NCI-H82 (cell line): ENCODE measurements around the gene IDI1.
A peak's percentile ranks its signal among the peaks of the same experiment; 100 is the strongest.
"Not testable (repeated sequence)": the region's sequence is repeated elsewhere in the genome, so short reads cannot be mapped to it uniquely, and the experiment has no call there.

Experiments
- DNase-seq: peaks from one replicate; lab custom pipeline; 2025; lab: John Stamatoyannopoulos, UW

The IDI1 gene

DNA sequence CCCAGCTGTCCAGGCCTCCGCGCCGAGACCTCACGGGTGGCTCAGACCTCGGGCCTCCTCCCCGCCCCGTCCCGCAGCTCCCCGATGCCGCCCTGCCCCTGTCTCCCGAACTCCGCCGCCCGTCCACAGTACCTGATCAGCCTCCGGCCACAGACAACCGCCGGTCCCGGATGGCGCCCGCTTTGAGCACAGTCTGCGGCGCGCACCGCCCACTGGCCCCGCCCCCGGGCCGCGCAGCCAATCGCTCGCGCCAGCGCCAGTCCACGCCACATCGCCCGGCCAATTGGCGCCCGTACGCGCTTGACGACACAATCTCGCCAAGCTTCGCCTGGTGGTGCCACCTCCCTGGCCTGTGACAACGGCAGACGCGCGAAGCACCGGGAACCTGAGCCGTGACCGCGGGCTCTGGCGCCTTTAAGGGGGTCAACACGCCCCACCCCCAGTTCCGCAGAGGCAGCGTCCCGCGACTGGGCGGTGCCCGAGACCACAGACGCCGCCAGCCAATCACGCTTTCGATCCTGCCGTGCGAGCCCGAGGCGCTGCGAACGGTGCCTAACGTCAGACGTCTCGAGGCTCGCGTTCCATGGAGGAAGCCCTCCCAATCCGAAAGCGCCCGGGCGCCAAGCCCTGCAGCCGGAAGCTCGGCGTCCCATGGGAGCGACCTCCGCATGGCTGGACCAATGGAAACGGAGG is at the start of gene IDI1:
Gene IDI1, minus strand, starts transcription at position 388 of the 693 bp plus-strand sequence. Its CDS starts 116 bp downstream, at position 272.
- peak; percentile 98 for DNase-seq

DNA sequence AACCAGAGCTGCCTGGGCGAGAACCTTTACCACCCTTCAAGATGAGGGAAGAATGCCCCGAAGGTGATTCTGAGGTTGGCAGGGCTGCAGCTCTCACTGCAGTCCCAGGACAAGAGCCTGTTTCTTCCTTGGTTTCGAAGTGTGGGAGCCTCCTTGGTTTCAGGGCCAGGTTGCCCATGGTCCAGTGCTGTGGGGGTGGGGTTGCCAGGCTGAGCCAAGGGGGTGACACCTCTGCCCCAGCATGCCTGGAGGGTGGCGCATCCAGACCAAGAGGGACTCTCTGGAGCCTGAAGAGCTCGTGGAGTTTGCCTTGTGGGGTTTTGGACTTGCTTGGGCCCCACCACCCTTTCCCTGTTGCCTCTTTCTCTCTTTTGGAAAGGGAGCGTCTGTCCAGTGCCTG is 48.5 kb upstream of the IDI1 start:
- DNase-seq = no peak

DNA sequence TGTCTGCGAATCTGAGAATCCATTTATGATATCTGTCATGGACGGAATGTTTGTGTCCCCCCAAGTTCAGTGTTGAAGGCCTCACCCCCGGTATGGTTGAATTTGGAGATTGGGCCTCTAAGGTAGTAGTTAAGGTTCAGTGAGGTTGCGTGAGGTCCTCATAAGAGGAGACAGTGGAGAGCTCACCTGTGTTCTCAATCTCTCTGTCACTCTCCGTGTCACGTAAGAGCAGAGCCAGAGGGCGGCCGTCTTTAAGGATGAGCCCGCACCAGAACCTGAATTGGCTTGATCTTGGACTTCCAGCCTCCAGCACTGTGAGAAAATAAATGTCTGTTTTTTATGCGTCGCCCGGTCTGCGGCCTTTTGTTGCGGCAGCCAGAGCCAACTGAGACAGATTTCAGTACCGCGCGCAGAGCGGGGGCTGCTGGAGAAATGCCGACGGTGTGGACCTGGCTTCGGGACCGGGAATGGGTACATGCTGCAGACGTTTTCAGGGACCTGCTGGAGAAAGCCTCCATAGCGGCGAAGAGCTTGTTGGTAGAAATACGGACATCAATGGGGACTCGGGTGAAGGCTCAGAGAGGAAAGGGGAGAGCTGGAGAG is 47.5 kb upstream of the IDI1 start:
- DNase-seq = no peak

DNA sequence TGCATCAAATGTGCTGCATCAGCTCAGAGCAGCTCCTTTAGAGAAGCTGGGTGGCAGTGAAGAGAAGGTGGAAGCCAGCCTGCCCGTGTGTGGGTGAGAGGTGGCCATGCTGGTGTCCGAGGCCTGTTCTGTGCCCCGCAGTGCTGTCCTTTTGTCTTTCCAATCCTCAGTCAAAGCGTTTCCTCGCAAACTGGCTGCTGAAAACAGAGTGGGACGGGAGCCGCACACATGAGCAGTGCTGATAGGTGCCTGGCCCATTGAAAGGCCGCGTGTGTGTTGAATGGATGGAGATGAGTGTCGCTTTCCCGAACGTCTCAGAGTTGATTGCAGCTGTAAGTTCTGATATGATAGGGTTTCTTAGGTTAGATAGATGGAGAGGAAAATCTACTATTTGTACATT is 46.6 kb upstream of the IDI1 start:
- DNase-seq = no peak

DNA sequence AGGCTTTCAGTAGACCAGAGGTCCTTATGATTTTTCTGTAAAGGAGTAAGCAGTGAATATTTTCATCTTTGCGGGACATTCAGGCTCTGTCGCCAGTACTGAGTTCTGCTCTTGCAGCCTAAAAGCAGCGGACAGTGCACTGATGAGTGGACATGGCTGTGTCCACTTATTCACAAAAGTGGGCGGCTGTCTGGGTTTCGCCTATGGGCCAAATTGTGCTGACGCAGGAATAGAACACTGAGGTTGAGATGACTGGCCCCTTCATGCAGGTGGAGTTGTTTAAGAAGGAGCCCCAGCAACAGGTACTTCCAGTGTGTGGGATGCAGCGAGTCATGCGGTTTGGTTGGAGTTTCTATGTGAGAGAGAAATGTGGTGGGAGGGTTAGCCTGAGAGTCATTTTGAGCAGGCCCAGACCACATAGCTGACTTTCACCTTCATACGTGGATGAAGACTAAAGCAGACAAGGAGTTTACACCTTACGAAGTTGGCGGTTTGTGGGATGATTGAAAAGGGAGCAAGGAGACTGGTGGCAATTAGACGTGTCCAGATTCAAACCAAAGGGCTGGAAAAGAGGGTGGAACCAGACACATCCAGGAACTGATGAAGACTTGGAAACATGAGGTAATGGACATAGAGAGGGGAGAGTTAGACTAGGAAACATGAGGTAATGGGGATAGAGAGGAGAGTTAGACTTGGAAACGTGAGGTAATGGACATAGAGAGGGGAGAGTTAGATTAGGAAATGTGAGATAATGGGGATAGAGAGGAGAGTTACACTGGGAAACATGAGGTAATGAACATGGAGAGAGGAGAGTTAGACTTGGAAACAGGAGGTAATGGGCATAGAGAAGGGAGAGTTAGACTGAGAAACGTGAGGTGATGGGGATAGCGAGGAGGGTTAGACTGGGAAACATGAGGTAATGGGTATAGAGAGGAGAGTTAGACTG is 45.5 kb upstream of the IDI1 start:
- DNase-seq = no peak

DNA sequence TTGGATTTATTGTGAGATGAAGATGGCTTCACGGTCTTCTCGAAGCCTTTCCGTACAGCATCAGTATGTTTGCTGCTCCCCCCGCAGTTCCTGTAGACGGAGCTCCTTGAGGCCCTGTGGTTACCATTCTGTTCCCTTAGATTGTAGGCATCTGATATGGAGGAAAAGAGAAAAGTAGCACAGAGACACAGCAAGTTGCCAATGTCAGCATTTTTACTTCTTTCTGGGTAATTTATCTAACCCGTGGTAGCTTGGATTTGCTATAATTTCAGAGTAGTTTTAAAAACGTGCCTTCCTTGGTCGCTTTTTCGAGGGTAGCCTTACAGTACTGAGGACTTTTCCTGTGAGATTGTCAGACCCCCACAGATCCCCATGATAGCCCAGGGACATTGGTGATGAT is 44.8 kb upstream of the IDI1 start:
- DNase-seq = no peak

DNA sequence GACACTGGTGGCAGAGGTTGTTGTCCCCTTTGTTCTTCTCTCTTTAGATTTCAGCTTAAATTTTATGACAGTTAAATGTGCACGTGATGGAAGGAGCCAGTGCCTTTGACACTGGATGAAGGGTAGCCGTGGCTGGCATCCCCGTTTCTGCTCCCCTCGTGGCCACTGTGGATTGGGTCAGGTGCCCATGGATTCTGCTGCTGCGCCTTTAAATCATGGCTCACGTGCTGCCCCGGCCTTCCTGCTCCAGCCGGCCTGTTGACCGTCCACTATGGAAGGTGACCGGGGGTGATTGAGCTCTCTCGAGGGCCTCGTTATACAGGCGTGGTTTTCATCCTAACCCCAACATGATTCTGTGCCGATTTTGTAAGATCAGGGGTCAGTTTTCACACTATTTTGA is 41.8 kb upstream of the IDI1 start:
- no peak for DNase-seq

DNA sequence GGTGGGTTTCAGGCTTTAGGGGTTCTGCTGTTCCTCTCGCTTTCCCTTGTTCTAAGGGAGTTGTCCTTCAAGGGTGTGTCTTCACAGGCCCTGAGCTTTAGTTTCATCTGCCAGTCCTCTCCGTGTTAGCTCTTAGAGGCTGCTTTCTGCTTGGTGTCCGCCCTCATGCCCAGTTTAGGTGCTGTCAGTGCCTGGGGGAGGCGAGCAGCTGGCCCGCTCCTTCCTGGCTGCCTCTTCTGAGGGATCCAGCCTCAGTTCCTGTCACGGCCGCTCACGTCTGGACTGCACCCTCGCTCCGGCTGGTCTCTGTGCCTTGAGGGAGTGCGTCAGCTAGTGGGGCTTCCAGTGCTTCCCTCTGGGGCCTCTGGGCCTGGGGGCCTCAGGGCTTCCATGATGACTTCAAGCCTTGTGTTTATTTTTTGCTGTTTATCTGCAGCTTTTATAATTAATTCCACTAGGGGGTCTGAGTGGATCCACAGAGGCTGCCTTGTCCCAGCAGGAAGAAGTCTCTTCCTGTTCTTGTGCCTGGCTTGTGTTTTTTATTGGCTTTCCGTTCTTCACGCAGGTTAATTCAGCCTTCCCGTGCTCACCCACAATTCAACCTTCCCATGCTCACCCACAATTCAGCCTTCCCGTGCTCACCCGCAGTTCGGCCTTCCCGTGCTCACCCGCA is 40.2 kb upstream of the IDI1 start:
- no peak for DNase-seq

DNA sequence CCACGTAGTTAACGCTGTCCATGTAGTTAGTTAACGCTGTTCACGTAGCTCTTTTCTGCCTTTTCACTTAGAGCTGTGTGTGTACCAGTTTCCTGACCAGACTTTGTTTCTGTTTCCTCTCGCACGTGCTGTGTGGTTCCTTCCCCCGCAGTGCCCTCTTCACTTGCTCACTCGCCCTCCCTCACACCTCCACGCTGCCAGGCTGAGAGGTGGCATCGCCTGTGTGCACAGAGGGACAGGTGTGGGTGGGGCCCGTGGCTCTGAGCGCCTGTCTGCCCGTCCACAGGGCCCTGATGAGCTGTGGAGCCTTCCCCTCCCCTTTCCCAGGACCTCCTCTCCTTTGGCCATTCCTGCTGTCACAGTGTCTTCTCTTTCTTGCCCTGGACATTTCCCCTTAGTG is 37.9 kb upstream of the IDI1 start:
- DNase-seq = no peak

DNA sequence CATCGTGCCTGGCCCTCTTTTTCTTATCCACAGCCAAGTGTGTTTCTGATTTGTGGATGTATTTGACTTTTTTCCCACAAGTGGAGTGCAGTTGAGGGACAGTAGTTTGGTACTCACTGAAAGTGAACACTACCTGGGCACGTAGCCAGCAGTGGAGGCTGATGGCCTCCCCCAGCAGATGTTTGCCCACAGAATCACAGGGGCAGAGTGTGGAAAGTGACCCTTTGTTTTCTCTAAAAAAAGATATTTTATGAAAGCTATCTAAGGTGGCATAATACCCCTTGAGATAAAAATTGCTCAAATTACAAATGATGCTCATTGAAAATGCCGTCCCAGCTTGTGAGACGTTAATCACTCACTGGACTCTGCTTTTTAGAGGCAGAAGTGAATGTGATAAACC is 36.3 kb upstream of the IDI1 start:
- DNase-seq = no peak

DNA sequence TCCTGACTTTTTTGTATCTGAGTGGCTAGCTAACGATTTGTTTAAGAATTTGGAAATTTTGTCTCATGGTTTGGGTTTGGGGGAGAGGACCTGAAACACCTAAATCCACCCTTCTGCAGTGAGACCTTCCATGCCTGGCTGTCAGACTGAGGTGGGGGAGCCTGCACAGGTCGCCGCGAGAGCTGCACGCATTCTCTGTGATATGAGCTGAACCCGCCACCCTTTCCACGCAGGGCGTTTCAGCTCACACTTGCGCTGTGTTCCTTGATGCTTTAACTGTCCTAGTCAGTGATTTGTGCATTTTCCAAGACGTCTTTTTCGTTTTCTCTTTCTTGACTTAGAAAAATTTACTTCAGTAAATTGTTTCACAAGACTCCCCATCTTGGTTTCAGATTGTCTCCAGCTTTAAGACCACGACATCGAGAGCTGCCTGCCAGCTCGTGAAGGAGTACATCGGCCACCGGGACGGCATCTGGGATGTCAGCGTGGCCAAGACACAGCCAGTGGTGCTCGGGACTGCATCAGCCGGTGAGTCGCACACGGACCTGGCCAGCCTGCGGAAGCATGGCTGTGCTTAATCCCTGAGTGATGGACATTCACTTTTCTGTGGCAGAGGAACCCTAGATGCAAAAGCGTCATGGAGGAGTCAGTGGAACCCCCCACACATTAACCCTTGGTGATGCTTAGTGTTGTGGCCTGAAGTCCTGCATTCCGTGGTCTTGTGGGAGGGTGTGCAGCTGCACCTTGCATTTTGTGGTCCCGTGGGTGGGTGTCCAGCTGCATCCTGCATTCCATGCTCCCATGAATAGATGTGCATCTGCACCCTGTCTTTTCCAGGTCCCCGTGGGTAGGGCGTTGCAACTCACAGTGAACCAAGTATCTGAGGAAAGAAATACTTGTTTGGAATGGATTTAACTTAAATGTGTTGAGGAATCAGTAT is 35.4 kb upstream of the IDI1 start:
- DNase-seq = no peak

DNA sequence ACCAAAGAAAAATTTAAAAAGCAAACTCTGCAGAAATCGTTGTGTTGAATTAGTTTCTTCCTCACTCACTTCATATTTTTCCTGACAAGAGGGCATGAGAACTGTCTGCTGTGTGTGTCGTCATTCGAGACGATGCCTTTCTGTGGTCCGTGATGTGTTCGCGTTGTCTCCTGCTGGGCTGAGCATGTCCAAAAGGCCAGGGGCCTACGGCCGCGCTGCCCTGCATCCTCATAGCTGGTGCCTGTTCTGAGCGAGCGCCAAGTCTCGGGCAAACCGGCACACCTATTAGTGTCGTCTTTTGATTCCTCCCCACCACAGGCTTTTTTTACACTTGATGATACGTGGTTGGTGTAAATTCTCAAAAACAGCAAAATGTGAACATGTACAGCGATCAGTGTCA is 34.7 kb upstream of the IDI1 start:
- DNase-seq = no peak

DNA sequence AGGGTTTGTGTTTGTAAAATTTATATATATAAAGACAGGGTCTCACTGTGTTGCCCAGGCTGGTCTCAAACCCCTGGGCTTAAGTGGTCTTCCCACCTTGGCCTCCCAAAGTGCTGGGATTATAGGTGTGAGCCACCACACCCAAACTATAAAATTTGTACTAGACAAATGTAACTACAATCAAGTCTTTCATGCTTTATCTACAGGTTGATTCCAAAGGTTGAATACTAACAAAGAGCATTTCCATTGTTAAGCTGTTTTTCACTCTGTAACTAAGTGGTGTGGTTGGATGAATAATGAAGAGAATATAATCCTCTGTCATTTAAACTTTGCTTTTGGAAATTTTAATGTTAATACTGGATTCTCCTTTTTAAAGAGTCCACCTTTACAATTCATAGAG is 29.7 kb upstream of the IDI1 start:
- DNase-seq = no peak

DNA sequence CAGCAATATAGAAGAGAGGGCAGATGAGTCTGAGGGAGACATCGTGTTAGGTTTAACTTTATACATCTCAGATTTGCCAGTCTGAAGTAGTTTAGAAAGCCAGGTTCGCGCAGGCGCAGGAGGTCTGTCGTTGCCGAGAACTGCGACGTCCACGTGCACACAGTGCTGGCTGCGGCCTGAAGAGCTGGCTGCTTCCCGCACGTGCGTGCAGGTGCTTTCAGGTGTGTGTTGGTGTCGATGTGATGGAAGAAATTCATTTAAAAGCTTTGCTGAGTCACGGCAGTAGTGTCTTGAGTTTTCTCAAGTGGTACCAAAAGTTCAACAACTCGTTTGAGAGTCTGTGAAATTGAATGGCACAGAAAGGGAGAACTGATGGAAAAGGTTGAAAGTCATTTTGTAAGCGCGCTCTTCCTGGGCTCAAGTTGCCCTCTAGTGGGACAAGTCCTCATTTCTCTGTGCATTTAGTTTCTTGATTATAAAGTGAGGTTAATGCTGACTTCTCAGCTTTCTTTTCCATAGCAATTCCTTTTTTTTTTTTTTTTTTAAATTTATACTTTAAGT is 25.9 kb upstream of the IDI1 start:
- DNase-seq = no peak

DNA sequence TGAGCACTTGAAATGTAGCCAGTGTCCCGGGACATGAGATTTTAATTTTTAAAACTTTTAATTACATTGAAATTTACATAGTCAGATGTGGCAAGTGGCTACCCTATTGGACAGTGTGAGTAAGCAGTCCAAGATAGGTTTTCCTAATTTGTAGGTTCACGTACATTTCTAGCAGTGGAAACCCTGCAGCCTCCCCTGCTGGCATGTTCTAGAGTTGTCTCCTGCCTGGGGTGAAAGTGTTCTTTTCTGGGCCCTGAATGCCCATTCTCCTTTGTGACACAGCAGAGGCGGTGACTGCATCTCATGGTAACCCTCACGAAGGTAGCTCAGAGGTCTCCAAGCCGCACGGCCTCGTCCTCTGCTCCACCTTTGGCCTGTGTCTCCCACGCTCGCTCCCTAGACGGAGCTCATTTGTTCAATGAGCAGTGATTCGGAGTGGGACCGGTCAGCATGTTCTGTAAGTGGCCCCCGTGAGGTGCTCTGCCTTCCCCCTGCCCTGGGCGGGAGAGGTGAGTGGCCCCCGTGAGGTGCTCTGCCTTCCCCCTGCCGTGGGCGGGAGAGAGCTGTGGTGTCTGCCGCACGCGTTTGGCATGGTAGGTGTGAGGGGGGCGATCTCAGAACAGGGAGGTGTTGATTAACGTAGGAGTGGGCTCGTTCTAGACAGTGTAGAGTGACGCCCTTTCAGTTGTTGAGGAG is 25.3 kb upstream of the IDI1 start:
- DNase-seq = no peak

DNA sequence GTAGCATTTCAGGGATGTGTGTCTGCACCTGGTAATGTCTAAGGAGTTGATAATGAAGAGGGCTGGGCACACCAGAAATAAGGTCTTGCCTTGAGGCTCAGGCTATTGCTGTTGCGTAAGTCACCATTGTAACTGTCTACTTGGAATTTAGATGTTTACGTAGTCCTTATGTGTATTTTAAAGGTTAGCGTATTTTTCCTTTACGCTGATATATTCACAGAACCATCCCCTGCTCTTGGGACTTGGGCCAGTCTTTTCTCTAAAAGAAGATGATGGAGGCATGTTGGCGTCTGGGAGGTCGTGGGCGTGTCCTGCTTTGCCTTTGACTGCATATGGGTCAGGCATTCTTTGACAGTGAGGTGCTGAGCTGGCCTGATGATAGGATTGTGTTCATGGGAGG is 22.0 kb upstream of the IDI1 start:
- no peak for DNase-seq

DNA sequence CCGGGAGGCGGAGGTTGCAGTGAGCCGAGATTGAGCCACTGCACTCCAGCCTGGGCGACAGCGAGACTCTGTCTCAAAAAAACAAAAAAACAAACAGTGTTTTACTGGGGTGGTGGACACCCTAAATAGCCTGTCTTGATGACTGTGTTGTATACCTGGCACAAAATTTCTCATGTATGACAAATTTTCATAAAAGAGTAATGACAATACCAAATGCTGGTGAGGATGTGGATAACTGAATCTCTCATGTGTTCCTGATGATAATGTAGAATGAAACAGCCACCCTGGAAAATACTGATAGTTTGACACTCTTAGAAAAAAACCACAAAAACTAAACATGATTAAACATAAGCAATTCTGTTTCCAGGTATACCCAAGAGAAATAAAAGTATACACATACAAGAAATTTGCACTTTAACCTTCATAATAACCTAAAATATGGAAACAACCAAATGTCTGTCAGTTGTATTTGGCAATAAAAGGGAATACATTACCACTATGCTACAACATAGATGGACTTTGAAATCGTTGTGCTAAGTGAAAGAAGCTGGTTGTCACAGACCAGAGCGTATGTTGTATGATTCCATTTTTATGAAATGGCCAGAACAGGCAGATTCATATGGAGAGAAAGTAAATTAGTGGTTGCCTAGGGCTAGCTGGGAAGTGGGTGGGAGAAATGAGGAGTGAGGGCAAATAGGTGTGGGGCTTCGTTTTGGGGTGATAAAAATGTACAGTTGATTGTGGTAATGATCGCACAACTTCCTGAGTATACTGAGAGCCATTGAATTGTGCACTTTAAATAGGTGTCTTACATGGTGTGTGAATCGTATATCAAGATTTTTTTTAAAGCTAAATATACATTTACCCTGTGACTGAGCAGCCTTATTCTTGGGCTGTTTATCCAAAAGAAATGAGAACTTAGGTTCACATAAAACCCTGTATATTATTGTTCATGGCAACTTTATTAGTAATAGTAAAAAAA is 19.8 kb upstream of the IDI1 start:
- no peak for DNase-seq

DNA sequence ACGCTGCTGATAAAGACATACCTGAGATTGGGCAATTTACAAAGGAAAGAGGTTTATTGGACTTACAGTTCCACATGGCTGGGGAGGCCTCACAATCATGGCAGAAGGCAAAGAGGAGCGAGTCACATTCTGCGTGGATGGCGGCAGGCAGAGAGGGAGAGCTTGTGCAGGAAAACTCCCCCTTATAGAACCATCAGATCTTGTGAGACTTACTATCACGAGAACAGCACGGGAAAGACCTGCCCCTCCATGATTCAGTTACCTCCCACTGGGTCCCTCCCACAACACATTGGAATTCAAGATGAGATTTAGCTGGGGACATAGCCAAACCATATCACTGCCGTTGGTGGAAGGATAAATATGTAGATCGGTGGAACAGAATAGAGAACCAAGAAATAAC is 17.8 kb upstream of the IDI1 start:
- not testable (repeated sequence) for DNase-seq

DNA sequence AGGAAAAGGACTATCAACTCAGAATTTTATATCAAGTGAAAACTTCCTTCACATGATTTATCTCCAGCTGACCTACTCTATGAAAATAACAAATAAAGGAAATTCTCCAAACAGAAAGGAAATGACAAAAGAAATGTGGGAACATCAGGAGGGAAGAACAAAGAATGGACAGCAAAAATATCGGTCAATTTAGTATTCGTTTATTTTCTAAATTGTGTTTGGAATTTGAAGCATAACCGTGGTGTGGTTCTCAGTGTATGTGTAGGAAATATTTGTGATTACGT is 16.0 kb upstream of the IDI1 start:
- no peak for DNase-seq
